PFSK-1 (cell line): ENCODE data around the gene TBXA2R.

Source experiments
- SIN3A ChIP-seq: IDR thresholded peaks from 2 replicates; pipeline ENCODE4 v1.6.1; 2012; ENCODE audit warnings: mild to moderate bottlenecking, low read length, moderate library complexity, borderline replicate concordance; ENCODE audit not compliant: insufficient read depth
- TF ChIP-seq, protein P1 (sequence below), 2 experiments: IDR thresholded peaks; 2 replicates each; pipeline versions ENCODE4 v1.6.1 to v1.8.0; 2011 to 2012; ENCODE audit warnings: low read depth in 2 of 2, low read length in 2 of 2, control low read depth in 1 of 2, inconsistent platforms in 1 of 2, mild to moderate bottlenecking in 1 of 2, moderate library complexity in 1 of 2; ENCODE audit not compliant: insufficient read depth in 1 of 2

DNA sequence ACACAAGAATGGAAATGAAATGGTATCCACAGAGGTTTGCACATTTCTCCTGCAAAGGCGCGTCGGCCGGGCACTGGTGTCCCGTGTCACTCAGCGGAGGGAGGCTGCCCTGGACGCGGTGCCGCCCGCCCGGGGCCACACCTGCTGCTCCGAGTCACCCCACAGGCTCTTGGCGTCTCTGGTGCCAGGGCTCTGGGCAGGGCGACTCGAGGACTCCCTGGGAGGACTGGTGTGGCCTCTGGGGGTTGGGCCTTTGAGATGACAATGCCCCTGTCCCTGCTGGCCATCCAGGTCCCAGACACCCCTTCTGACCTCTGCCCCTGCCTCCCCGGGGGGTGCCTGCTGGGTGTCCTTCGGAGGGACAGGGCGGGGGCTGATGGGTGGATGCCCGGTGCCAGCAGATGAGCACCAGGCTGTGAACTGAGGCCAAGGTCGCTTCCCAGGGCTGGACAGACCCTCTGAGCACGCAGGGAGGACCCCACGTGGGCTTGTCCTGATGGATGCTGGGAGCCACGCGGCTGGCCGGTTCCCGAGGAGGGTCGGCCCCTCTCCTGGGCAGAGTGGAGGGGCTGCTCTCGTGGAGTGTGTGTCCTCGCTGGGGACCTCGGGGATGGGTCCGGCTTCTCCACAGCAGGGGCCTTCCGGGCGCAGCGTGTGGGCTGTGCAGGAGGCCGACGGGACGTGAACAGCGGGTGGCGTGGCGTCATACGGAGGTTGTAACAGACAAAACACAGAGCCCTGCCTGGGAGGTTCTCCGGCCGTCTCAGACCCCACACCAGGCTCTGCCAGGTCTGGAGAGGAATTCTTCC is 24.6 kb upstream of the TBXA2R start:
- no peak for TF ChIP-seq SIN3A
- TF ChIP-seq, protein P1, sequence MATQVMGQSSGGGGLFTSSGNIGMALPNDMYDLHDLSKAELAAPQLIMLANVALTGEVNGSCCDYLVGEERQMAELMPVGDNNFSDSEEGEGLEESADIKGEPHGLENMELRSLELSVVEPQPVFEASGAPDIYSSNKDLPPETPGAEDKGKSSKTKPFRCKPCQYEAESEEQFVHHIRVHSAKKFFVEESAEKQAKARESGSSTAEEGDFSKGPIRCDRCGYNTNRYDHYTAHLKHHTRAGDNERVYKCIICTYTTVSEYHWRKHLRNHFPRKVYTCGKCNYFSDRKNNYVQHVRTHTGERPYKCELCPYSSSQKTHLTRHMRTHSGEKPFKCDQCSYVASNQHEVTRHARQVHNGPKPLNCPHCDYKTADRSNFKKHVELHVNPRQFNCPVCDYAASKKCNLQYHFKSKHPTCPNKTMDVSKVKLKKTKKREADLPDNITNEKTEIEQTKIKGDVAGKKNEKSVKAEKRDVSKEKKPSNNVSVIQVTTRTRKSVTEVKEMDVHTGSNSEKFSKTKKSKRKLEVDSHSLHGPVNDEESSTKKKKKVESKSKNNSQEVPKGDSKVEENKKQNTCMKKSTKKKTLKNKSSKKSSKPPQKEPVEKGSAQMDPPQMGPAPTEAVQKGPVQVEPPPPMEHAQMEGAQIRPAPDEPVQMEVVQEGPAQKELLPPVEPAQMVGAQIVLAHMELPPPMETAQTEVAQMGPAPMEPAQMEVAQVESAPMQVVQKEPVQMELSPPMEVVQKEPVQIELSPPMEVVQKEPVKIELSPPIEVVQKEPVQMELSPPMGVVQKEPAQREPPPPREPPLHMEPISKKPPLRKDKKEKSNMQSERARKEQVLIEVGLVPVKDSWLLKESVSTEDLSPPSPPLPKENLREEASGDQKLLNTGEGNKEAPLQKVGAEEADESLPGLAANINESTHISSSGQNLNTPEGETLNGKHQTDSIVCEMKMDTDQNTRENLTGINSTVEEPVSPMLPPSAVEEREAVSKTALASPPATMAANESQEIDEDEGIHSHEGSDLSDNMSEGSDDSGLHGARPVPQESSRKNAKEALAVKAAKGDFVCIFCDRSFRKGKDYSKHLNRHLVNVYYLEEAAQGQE (IDR thresholded peaks at IDR 0.05; ENCODE audit: insufficient read depth in 1 of 2, low read depth in 2 of 2, low read length in 2 of 2): no peak
